HEK293 (cell line): ENCODE data around the gene MYL9.
A peak's percentile ranks its signal among the peaks of the same experiment; 100 is the strongest.

ENCODE experiments used
- CTCF ChIA-PET: fragments of 350-600 bp; formaldehyde crosslinking; extraction: SDS; loops from one replicate; lab custom pipeline; 2021; ENCODE audit warnings: antibody characterized with exemption; lab: Yijun Ruan, JAX
- POLR2A ChIA-PET: fragments of 300-600 bp; formaldehyde crosslinking; extraction: SDS; loops from one replicate; lab custom pipeline; 2020; ENCODE audit warnings: antibody characterized with exemption, inconsistent platforms; lab: Yijun Ruan, JAX
- H3K27ac ChIP-seq: fragments of 200-500 bp; sonication (Bioruptor generic); 2 replicates; pipeline ENCODE4 v1.5.1; 2014; ENCODE audit warnings: low read depth, low read length, control low read depth, inconsistent platforms; ENCODE audit errors: extremely low read depth
- H3K36me3 ChIP-seq, 2 experiments: fragments of 200-500 bp in 1 of 2; sonication (Bioruptor generic) in 1 of 2; 1 replicate in 1 of 2; 2 replicates in 1 of 2; pipeline ENCODE4 v1.5.1; 2014 to 2017; ENCODE audit warnings: inconsistent platforms in 2 of 2, low read length in 2 of 2; ENCODE audit not compliant: control insufficient read depth in 2 of 2, insufficient read depth in 1 of 2
- H3K4me1 ChIP-seq: fragments of 200-500 bp; sonication (Bioruptor generic); 2 replicates; pipeline ENCODE4 v1.5.1; 2014; ENCODE audit warnings: mild to moderate bottlenecking, low read length, inconsistent platforms; ENCODE audit not compliant: control insufficient read depth, insufficient read depth
- H3K4me3 ChIP-seq: 2 replicates; pipeline ENCODE4 v1.5.1; 2011; ENCODE audit warnings: low read depth, mild to moderate bottlenecking, control low read depth, low read length, moderate library complexity
- H3K9me3 ChIP-seq: fragments of 200-500 bp; sonication (Bioruptor generic); 2 replicates; pipeline ENCODE4 v1.5.1; 2014; ENCODE audit warnings: low read depth, low read length, inconsistent platforms; ENCODE audit not compliant: control insufficient read depth, insufficient read depth
- GLIS1 ChIP-seq: fragments of 450-650 bp; formaldehyde crosslinking; IDR thresholded peaks from 2 replicates; pipeline ENCODE4 v1.5.1; 2016; ENCODE audit warnings: missing biosample characterization, missing genetic modification characterization
- MYNN ChIP-seq: fragments of 450-650 bp; formaldehyde crosslinking; IDR thresholded peaks from 2 replicates; pipeline ENCODE4 v1.5.1; 2016; ENCODE audit warnings: missing biosample characterization, missing genetic modification characterization, borderline replicate concordance
- PRDM1 ChIP-seq: fragments of 450-650 bp; formaldehyde crosslinking; IDR thresholded peaks from 2 replicates; pipeline ENCODE4; 2016; ENCODE audit warnings: missing biosample characterization, missing genetic modification characterization
- REPIN1 ChIP-seq: fragments of 450-650 bp; formaldehyde crosslinking; IDR thresholded peaks from 2 replicates; pipeline ENCODE4 v1.5.1; 2017; ENCODE audit warnings: missing biosample characterization, missing genetic modification characterization, low read depth
- SP2 ChIP-seq: fragments of 450-650 bp; formaldehyde crosslinking; IDR thresholded peaks from 2 replicates; pipeline ENCODE4 v1.5.1; 2016; ENCODE audit warnings: missing biosample characterization, missing genetic modification characterization
- WT1 ChIP-seq: fragments of 450-650 bp; formaldehyde crosslinking; IDR thresholded peaks from 2 replicates; pipeline ENCODE4 v1.5.1; 2016; ENCODE audit warnings: missing biosample characterization, missing genetic modification characterization
- ZBTB8A ChIP-seq: fragments of 450-650 bp; formaldehyde crosslinking; IDR thresholded peaks from 2 replicates; pipeline ENCODE4 v1.5.1; 2016; ENCODE audit warnings: missing biosample characterization, missing genetic modification characterization
- ZFP41 ChIP-seq: fragments of 450-650 bp; formaldehyde crosslinking; IDR thresholded peaks from 2 replicates; pipeline ENCODE4 v1.5.1; 2016; ENCODE audit warnings: missing biosample characterization, missing genetic modification characterization, borderline replicate concordance
- ZNF10 ChIP-seq: fragments of 450-650 bp; formaldehyde crosslinking; IDR thresholded peaks from 2 replicates; pipeline ENCODE4 v1.5.1; 2017; ENCODE audit warnings: missing biosample characterization, missing genetic modification characterization
- ZNF112 ChIP-seq: fragments of 450-650 bp; formaldehyde crosslinking; IDR thresholded peaks from 2 replicates; pipeline ENCODE4 v1.5.0; 2017; ENCODE audit warnings: missing biosample characterization, missing genetic modification characterization
- ZNF114 ChIP-seq: fragments of 450-650 bp; formaldehyde crosslinking; IDR thresholded peaks from 2 replicates; pipeline ENCODE4 v1.5.0; 2017; ENCODE audit warnings: missing biosample characterization, missing genetic modification characterization
- ZNF169 ChIP-seq: fragments of 450-650 bp; formaldehyde crosslinking; IDR thresholded peaks from 2 replicates; pipeline ENCODE4 v1.5.1; 2016; ENCODE audit warnings: missing biosample characterization, missing genetic modification characterization
- ZNF174 ChIP-seq: fragments of 450-650 bp; formaldehyde crosslinking; IDR thresholded peaks from 2 replicates; pipeline ENCODE4 v1.5.0; 2017; ENCODE audit warnings: missing biosample characterization, mild to moderate bottlenecking, missing genetic modification characterization
- ZNF354C ChIP-seq: fragments of 450-650 bp; formaldehyde crosslinking; IDR thresholded peaks from 2 replicates; pipeline ENCODE4 v1.5.1; 2016; ENCODE audit warnings: missing biosample characterization, missing genetic modification characterization, low read depth, borderline replicate concordance
- ZNF37A ChIP-seq: fragments of 450-650 bp; IDR thresholded peaks from 2 replicates; pipeline ENCODE4 v1.5.1; 2018; ENCODE audit warnings: missing biosample characterization, missing genetic modification characterization
- ZNF433 ChIP-seq: fragments of 450-650 bp; formaldehyde crosslinking; IDR thresholded peaks from 2 replicates; pipeline ENCODE4 v1.5.1; 2016; ENCODE audit warnings: missing biosample characterization, missing genetic modification characterization, low read depth
- ZNF501 ChIP-seq: fragments of 450-650 bp; formaldehyde crosslinking; IDR thresholded peaks from 2 replicates; pipeline ENCODE4 v1.5.1; 2016; ENCODE audit warnings: missing biosample characterization, missing genetic modification characterization
- ZNF626 ChIP-seq: fragments of 450-650 bp; sonication (Bioruptor Pico); formaldehyde crosslinking; IDR thresholded peaks from 2 replicates; pipeline ENCODE4 v1.5.1; 2018; ENCODE audit warnings: missing biosample characterization, missing genetic modification characterization, inconsistent platforms
- ZNF768 ChIP-seq: fragments of 450-650 bp; formaldehyde crosslinking; IDR thresholded peaks from 2 replicates; pipeline ENCODE4 v1.5.1; 2018; ENCODE audit warnings: missing biosample characterization, mild to moderate bottlenecking, missing genetic modification characterization
- ZNF792 ChIP-seq: fragments of 450-650 bp; formaldehyde crosslinking; IDR thresholded peaks from 2 replicates; pipeline ENCODE4 v1.5.1; 2016; ENCODE audit warnings: missing biosample characterization, missing genetic modification characterization
- TF ChIP-seq, protein P1 (sequence below): fragments of 450-650 bp; formaldehyde crosslinking; IDR thresholded peaks from 2 replicates; pipeline ENCODE4 v1.5.1; 2016; ENCODE audit warnings: missing biosample characterization, missing genetic modification characterization
- TF ChIP-seq, protein P2 (sequence below): fragments of 450-650 bp; formaldehyde crosslinking; IDR thresholded peaks from 2 replicates; pipeline ENCODE4 v1.5.1; 2016; ENCODE audit warnings: missing biosample characterization, missing genetic modification characterization
- TF ChIP-seq, protein P3 (sequence below): fragments of 450-650 bp; formaldehyde crosslinking; IDR thresholded peaks from 2 replicates; pipeline ENCODE4 v1.5.1; 2016; ENCODE audit warnings: missing biosample characterization, missing genetic modification characterization
- TF ChIP-seq, protein P4 (sequence below): fragments of 450-650 bp; formaldehyde crosslinking; IDR thresholded peaks from 2 replicates; pipeline ENCODE4 v1.5.1; 2017; ENCODE audit warnings: missing biosample characterization, missing genetic modification characterization
- TF ChIP-seq, protein P5 (sequence below): fragments of 450-650 bp; formaldehyde crosslinking; IDR thresholded peaks from 2 replicates; pipeline ENCODE4 v1.5.1; 2017; ENCODE audit warnings: missing biosample characterization, missing genetic modification characterization

Gene MYL9

DNA sequence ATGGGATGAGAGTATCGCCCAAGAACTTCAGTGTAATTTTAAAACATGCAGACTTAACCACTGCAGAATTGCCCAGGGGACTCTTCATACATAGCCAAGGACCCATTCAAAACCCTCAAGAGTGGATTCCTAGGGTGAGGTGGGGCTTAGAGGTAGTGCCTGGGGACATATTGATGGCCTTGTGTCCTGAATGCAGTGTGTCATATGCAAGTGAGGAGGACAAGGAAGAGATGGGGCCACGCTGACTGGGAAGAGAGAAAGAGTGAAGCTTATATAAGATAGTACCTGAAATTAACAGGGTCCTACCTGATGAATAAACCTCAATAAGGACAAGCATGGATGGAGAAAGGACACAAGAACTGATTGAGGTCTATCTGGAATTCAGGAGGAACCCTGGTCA is 13.9 kb downstream of the MYL9 start:
- Histone ChIP-seq H3K4me1 (no peaks in the 10 kb centered on the region), H3K36me3 (no peaks in the 10 kb centered on the region), H3K9me3 (no peaks in the 10 kb centered on the region), H3K27ac (no peak overlapping the region), H3K4me3 (no peak overlapping the region)
- ChIA-PET CTCF (interaction anchor here (0.5 kb wide), 1 partner anchor 128 kb away, joined by 3 read pairs; no protein-coding TSS in a partner anchor), POLR2A (no interaction called here)
- TF ChIP-seq ZNF114 (tag by site-specific recombination) (no peak), ZNF112 (tag by site-specific recombination) (no peak), ZNF169 (tag by site-specific recombination) (no peak), SP2 (tag by site-specific recombination) (no peak), REPIN1 (tag by site-specific recombination) (no peak), ZNF354C (tag by site-specific recombination) (no peak), ZFP41 (tag by site-specific recombination) (no peak), ZNF433 (tag by site-specific recombination) (no peak)
- TF ChIP-seq, protein P1, sequence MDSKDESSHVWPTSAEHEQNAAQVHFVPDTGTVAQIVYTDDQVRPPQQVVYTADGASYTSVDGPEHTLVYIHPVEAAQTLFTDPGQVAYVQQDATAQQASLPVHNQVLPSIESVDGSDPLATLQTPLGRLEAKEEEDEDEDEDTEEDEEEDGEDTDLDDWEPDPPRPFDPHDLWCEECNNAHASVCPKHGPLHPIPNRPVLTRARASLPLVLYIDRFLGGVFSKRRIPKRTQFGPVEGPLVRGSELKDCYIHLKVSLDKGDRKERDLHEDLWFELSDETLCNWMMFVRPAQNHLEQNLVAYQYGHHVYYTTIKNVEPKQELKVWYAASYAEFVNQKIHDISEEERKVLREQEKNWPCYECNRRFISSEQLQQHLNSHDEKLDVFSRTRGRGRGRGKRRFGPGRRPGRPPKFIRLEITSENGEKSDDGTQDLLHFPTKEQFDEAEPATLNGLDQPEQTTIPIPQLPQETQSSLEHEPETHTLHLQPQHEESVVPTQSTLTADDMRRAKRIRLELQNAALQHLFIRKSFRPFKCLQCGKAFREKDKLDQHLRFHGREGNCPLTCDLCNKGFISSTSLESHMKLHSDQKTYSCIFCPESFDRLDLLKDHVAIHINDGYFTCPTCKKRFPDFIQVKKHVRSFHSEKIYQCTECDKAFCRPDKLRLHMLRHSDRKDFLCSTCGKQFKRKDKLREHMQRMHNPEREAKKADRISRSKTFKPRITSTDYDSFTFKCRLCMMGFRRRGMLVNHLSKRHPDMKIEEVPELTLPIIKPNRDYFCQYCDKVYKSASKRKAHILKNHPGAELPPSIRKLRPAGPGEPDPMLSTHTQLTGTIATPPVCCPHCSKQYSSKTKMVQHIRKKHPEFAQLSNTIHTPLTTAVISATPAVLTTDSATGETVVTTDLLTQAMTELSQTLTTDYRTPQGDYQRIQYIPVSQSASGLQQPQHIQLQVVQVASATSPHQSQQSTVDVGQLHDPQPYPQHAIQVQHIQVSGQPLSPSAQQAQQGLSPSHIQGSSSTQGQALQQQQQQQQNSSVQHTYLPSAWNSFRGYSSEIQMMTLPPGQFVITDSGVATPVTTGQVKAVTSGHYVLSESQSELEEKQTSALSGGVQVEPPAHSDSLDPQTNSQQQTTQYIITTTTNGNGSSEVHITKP (tag by site-specific recombination) = no peak
- TF ChIP-seq, protein P2, sequence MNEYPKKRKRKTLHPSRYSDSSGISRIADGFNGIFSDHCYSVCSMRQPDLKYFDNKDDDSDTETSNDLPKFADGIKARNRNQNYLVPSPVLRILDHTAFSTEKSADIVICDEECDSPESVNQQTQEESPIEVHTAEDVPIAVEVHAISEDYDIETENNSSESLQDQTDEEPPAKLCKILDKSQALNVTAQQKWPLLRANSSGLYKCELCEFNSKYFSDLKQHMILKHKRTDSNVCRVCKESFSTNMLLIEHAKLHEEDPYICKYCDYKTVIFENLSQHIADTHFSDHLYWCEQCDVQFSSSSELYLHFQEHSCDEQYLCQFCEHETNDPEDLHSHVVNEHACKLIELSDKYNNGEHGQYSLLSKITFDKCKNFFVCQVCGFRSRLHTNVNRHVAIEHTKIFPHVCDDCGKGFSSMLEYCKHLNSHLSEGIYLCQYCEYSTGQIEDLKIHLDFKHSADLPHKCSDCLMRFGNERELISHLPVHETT = no peak

DNA sequence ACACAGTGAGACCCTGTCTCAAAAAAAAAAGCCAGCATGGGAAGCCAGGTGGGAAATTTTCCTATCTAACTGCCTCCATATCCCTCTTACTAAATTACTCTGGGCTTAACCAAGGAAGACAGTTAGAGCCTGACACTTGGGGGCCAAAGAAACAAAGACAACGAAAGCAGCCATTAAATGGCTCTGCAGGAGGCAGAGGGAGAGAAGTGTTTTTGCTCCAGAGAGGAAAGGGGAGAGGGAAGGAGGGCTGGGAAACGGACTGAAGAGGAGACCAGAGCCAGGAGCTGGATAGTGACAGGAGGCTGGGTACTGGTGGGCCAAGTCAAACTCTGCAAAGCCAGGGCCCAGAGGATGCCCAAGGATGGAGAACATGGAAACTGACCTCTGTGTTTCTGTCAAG is 21.4 kb downstream of the MYL9 start:
- H3K4me1 ChIP-seq = no peaks in the 10 kb centered on the region
- H3K27ac ChIP-seq = no peak overlapping the region
- POLR2A ChIA-PET = interaction anchor here (0.6 kb wide), 1 partner anchor 25 kb away, joined by 5 read pairs; no protein-coding TSS in a partner anchor
- H3K4me3 ChIP-seq = no peak overlapping the region
- H3K9me3 ChIP-seq = no peaks in the 10 kb centered on the region
- no peaks in the 10 kb centered on the region for H3K36me3 ChIP-seq
- CTCF ChIA-PET = interaction anchor here (0.6 to 1.1 kb wide), 3 partner anchors 9 to 43 kb away, joined by 3 to 5 read pairs (median 3); partner anchors contain the start of gene RAB5IF
- TF ChIP-seq MYNN (tag by site-specific recombination) = no peak
- TF ChIP-seq, protein P3, sequence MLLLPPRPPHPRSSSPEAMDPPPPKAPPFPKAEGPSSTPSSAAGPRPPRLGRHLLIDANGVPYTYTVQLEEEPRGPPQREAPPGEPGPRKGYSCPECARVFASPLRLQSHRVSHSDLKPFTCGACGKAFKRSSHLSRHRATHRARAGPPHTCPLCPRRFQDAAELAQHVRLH (tag by site-specific recombination) = no peak
- TF ChIP-seq GLIS1 (tag by site-specific recombination) = peak; percentile 96

DNA sequence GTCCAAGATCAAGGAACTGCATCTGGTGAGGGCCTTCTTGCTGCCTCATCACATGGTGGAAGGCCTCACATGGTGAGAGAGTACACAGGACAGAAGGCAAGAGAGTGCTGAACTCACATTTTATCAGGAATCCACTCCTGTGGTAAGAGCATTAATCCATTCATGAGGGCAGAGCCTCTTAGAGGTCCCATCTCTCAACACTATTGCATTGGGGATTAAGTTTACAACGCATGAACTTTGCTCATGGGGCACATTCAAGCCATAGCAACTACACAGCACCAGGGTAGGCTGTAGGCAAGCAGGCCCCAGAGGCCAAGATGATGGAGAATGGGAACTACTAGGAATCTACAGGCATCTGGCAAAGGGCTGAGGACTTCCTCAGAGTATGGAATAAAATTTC is 22.1 kb downstream of the MYL9 start:
- ChIA-PET CTCF (interaction anchor here (0.6 kb wide), 1 partner anchor 10 kb away, joined by 3 read pairs; no protein-coding TSS in a partner anchor), POLR2A (no interaction called here)
- Histone ChIP-seq H3K27ac (no peak overlapping the region), H3K4me3 (no peak overlapping the region), H3K9me3 (no peaks in the 10 kb centered on the region), H3K4me1 (no peaks in the 10 kb centered on the region), H3K36me3 (no peaks in the 10 kb centered on the region)
- TF ChIP-seq, protein P4, sequence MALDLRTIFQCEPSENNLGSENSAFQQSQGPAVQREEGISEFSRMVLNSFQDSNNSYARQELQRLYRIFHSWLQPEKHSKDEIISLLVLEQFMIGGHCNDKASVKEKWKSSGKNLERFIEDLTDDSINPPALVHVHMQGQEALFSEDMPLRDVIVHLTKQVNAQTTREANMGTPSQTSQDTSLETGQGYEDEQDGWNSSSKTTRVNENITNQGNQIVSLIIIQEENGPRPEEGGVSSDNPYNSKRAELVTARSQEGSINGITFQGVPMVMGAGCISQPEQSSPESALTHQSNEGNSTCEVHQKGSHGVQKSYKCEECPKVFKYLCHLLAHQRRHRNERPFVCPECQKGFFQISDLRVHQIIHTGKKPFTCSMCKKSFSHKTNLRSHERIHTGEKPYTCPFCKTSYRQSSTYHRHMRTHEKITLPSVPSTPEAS (tag by site-specific recombination) = no peak
- TF ChIP-seq ZNF626 (tag by site-specific recombination) = no peak
- no peak for TF ChIP-seq ZBTB8A (tag by site-specific recombination)
- no peak for TF ChIP-seq ZNF10 (tag by site-specific recombination)
- TF ChIP-seq WT1 (tag by site-specific recombination) = no peak
- TF ChIP-seq PRDM1 (tag by site-specific recombination) = no peak
- TF ChIP-seq ZNF501 (tag by site-specific recombination) = no peak
- TF ChIP-seq, protein P5, sequence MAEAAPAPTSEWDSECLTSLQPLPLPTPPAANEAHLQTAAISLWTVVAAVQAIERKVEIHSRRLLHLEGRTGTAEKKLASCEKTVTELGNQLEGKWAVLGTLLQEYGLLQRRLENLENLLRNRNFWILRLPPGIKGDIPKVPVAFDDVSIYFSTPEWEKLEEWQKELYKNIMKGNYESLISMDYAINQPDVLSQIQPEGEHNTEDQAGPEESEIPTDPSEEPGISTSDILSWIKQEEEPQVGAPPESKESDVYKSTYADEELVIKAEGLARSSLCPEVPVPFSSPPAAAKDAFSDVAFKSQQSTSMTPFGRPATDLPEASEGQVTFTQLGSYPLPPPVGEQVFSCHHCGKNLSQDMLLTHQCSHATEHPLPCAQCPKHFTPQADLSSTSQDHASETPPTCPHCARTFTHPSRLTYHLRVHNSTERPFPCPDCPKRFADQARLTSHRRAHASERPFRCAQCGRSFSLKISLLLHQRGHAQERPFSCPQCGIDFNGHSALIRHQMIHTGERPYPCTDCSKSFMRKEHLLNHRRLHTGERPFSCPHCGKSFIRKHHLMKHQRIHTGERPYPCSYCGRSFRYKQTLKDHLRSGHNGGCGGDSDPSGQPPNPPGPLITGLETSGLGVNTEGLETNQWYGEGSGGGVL = no peak
- no peak for TF ChIP-seq ZNF768 (tag by site-specific recombination)
- no peak for TF ChIP-seq ZNF174 (tag by site-specific recombination)
- TF ChIP-seq ZNF792 (tag by site-specific recombination) = no peak
- TF ChIP-seq ZNF37A (tag by site-specific recombination) = no peak
